Erythroblast (primary cell): ENCODE data around the gene ACER2.

ENCODE experiments used
- GATA1 ChIP-seq: IDR thresholded peaks from 2 replicates; pipeline ENCODE4 v1.6.1; 2011; ENCODE audit warnings: low read depth, mild to moderate bottlenecking, control low read depth, low read length, moderate library complexity
- POLR2A ChIP-seq: IDR thresholded peaks from 2 replicates; pipeline ENCODE4 v1.6.1; 2011; ENCODE audit warnings: mild to moderate bottlenecking, low read length

GRCh38 chr9:19380826-19381075, 28.1 kb upstream of the ACER2 start:
- no peak for TF ChIP-seq POLR2A
- no peak for TF ChIP-seq GATA1
